Measurements from ENCODE around the gene DGUOK. TPM values are rescaled to one million over a fixed set of nuclear protein-coding genes. Genes with fewer than 3 reads are reported as not detected.

The DGUOK gene
- total RNA-seq, 6 donors from 2014 or later: 25.1 to 38.5 (median 34.9) TPM

DNA sequence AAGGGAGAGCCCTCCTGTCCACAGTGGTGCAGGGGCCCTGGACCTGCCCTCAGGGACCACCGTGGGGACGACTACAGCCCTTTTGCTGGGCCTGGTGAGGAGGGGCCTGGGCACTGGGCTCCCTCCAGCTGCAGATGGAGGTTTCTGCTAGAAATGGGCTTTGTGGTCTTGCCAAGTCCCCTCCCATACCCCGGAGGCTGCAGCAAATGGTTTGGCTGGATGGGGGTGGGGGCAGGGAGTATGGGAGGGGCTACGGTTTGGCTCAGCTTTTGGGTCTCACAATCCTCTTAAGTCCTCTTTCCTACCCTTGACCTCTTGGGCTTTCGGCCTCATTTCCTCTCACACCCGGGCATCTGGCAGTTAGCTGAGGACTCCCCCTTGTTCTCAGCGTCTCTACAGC lies 79.8 kb downstream of the DGUOK start:
- Histone ChIP-seq H3K27ac (no peak overlapping the region), H3K27me3 (no peaks in the 10 kb centered on the region), H3K4me3 (no peak overlapping the region), H3K4me1 (peaks cover 42 to 59% (median 52%) of the 10 kb centered on the region in 4 donors), H3K36me3 (no peaks in the 10 kb centered on the region), H3K9me3 (no peaks in the 10 kb centered on the region)
- DNase-seq (no peak), ATAC-seq (ENCODE audit: low FRiP score in 2 of 2) (no peak)
- WGBS, 2 donors: 35 to 48% methylated on average over 4 to 7 of the region's 7 CpGs
- TF ChIP-seq EP300 (IDR thresholded peaks at IDR 0.05) (no peak), POLR2A (IDR thresholded peaks at IDR 0.05) (no peak), POLR2AphosphoS5 (IDR thresholded peaks at IDR 0.05) (no peak)
- TF ChIP-seq, protein P1, sequence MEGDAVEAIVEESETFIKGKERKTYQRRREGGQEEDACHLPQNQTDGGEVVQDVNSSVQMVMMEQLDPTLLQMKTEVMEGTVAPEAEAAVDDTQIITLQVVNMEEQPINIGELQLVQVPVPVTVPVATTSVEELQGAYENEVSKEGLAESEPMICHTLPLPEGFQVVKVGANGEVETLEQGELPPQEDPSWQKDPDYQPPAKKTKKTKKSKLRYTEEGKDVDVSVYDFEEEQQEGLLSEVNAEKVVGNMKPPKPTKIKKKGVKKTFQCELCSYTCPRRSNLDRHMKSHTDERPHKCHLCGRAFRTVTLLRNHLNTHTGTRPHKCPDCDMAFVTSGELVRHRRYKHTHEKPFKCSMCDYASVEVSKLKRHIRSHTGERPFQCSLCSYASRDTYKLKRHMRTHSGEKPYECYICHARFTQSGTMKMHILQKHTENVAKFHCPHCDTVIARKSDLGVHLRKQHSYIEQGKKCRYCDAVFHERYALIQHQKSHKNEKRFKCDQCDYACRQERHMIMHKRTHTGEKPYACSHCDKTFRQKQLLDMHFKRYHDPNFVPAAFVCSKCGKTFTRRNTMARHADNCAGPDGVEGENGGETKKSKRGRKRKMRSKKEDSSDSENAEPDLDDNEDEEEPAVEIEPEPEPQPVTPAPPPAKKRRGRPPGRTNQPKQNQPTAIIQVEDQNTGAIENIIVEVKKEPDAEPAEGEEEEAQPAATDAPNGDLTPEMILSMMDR (IDR thresholded peaks at IDR 0.05): no peak

GRCh38 chr2:74007121-74007520 lies 80.4 kb downstream of the DGUOK start:
- DNase-seq (no peak), ATAC-seq (ENCODE audit: low FRiP score in 2 of 2) (no peak)
- Histone ChIP-seq H3K27me3 (no peaks in the 10 kb centered on the region), H3K9me3 (no peaks in the 10 kb centered on the region), H3K4me1 (peaks cover 39 to 52% (median 46%) of the 10 kb centered on the region in 4 donors), H3K27ac (no peak overlapping the region), H3K36me3 (no peaks in the 10 kb centered on the region), H3K4me3 (no peak overlapping the region)
- 72 to 76% methylated on average over 4 of the region's 4 CpGs for WGBS, 2 donors
- no peak for TF ChIP-seq POLR2AphosphoS5 (IDR thresholded peaks at IDR 0.05)
- TF ChIP-seq, protein P1 (IDR thresholded peaks at IDR 0.05): no peak
- no peak for TF ChIP-seq EP300 (IDR thresholded peaks at IDR 0.05)
- TF ChIP-seq POLR2A (IDR thresholded peaks at IDR 0.05): no peak

- H3K9me3 ChIP-seq: no peaks in the 10 kb centered on the region
- peaks cover 38 to 49% (median 44%) of the 10 kb centered on the region in 4 donors for H3K4me1 ChIP-seq
- ATAC-seq (ENCODE audit: low FRiP score in 2 of 2) (no peak), DNase-seq (no peak)
- TF ChIP-seq, protein P1 (IDR thresholded peaks at IDR 0.05): no peak
- TF ChIP-seq POLR2A (IDR thresholded peaks at IDR 0.05): no peak
- TF ChIP-seq POLR2AphosphoS5 (IDR thresholded peaks at IDR 0.05): no peak
- no peak for TF ChIP-seq EP300 (IDR thresholded peaks at IDR 0.05)
- no peaks in the 10 kb centered on the region for H3K36me3 ChIP-seq
- 76 to 86% methylated on average over 5 of the region's 5 CpGs for WGBS, 2 donors
- H3K4me3 ChIP-seq: no peak overlapping the region
- H3K27me3 ChIP-seq: no peaks in the 10 kb centered on the region
- H3K27ac ChIP-seq: no peak overlapping the region
Measured at GRCh38 chr2:74007711-74008110, 81.0 kb downstream of the DGUOK start.

Small RNA genes within 50 kb of the gene (small RNA-seq; reads per million reads assigned to genes)
- gene AC110801.1 (0 reads per million in 4 donors), gene RNA5SP97 (0 reads per million in 4 donors)

Other genes with a start within 250 kb of the DGUOK start
- gene TPRKB, start 189.5 kb upstream of the DGUOK start, total RNA-seq: 10 to 100 TPM in 4 of 6 donors, 1 to 10 TPM in 2; 4.7 to 19.0 (median 13.4) TPM
- 10 to 100 TPM; 14.2 to 40.9 (median 19.7) TPM for gene DUSP11, start 146.8 kb upstream of the DGUOK start, total RNA-seq
- gene C2orf78, start 142.7 kb upstream of the DGUOK start, total RNA-seq: not detected
- 10 to 100 TPM; 22.8 to 41.7 (median 28.3) TPM for gene STAMBP, start 97.9 kb upstream of the DGUOK start, total RNA-seq
- gene ACTG2, start 33.9 kb upstream of the DGUOK start, total RNA-seq: 10 to 100 TPM; 10.8 to 65.3 (median 27.2) TPM
- 10 to 100 TPM; 17.3 to 53.4 (median 23.6) TPM for gene TET3, start 58.0 kb downstream of the DGUOK start, total RNA-seq
- 10 to 100 TPM; 19.2 to 37.7 (median 24.3) TPM for gene BOLA3, start 221.0 kb downstream of the DGUOK start, total RNA-seq